Neuronal stem cell (in vitro differentiated cells): Measurements from ENCODE around the gene LGALS13.

ENCODE experiments used
- DNase-seq: peaks from one replicate; pipeline ENCODE4 v3.0.0-alpha.2; 2013; ENCODE audit warnings: low spot score
- H2AFZ ChIP-seq: one replicate; pipeline ENCODE4 v1.6.1; 2013; ENCODE audit warnings: mild to moderate bottlenecking, low read length, inconsistent platforms
- H2AK5ac ChIP-seq: 2 replicates; pipeline ENCODE4 v1.6.1; 2013; ENCODE audit warnings: low read depth, mild to moderate bottlenecking, inconsistent platforms, low read length, moderate library complexity, mixed read lengths
- H2BK120ac ChIP-seq: 2 replicates; pipeline ENCODE4 v1.6.1; 2013; ENCODE audit warnings: low read depth, mild to moderate bottlenecking, inconsistent platforms, low read length, moderate library complexity, mixed read lengths
- H2BK12ac ChIP-seq: one replicate; pipeline ENCODE4 v1.6.1; 2013; ENCODE audit warnings: low read length, inconsistent platforms
- H2BK15ac ChIP-seq: 2 replicates; pipeline ENCODE4 v1.6.1; 2013; ENCODE audit warnings: mild to moderate bottlenecking, low read length, inconsistent platforms, mixed read lengths
- H2BK5ac ChIP-seq: one replicate; pipeline ENCODE4 v1.6.1; 2013; ENCODE audit warnings: inconsistent platforms, mild to moderate bottlenecking, low read length, moderate library complexity
- H3K14ac ChIP-seq: one replicate; pipeline ENCODE4 v1.6.1; 2013; ENCODE audit warnings: low read length, inconsistent platforms
- H3K18ac ChIP-seq: 2 replicates; pipeline ENCODE4 v1.6.1; 2013; ENCODE audit warnings: low read length, inconsistent platforms
- H3K23ac ChIP-seq: 2 replicates; pipeline ENCODE4 v1.6.1; 2013; ENCODE audit warnings: low read depth, mild to moderate bottlenecking, mixed read lengths, low read length, inconsistent platforms; ENCODE audit not compliant: poor library complexity
- H3K27ac ChIP-seq: replicated peaks from 3 replicates; pipeline ENCODE4 v1.5.1; 2013; ENCODE audit warnings: low read length, inconsistent platforms
- H3K27me3 ChIP-seq, 3 experiments: 2 replicates each; pipeline ENCODE4 v1.6.1; 2013; ENCODE audit warnings: low read length in 3 of 3, mild to moderate bottlenecking in 2 of 3, inconsistent platforms in 1 of 3, low read depth in 1 of 3, mixed read lengths in 1 of 3, moderate library complexity in 1 of 3; ENCODE audit not compliant: control insufficient read depth in 3 of 3, insufficient read depth in 3 of 3
- H3K36me3 ChIP-seq, 2 donors: replicated peaks in 1 of 2; 2 replicates each; pipeline ENCODE4 v1.6.1; 2013; ENCODE audit warnings: low read length in 2 of 2; ENCODE audit not compliant: control insufficient read depth in 2 of 2, insufficient read depth in 2 of 2
- H3K4ac ChIP-seq: 2 replicates; pipeline ENCODE4 v1.6.1; 2013; ENCODE audit warnings: inconsistent platforms, mild to moderate bottlenecking, low read length, moderate library complexity
- H3K4me1 ChIP-seq, 2 donors: 1 replicate in 1 of 2; 2 replicates in 1 of 2; pipeline ENCODE4 v1.6.1; 2013; ENCODE audit warnings: low read length in 2 of 2, low read depth in 1 of 2; ENCODE audit not compliant: control insufficient read depth in 2 of 2, insufficient read depth in 1 of 2
- H3K4me2 ChIP-seq: one replicate; pipeline ENCODE4 v1.6.1; 2013; ENCODE audit warnings: mild to moderate bottlenecking, low read length, inconsistent platforms; ENCODE audit not compliant: insufficient read depth, poor library complexity, severe bottlenecking
- H3K4me3 ChIP-seq, 2 donors: 2 replicates each; pipeline ENCODE4 v1.5.1; 2013; ENCODE audit warnings: low read length in 2 of 2, mild to moderate bottlenecking in 2 of 2, inconsistent platforms in 1 of 2, moderate library complexity in 1 of 2
- H3K79me1 ChIP-seq: one replicate; pipeline ENCODE4 v1.6.1; 2013; ENCODE audit warnings: low read depth, mild to moderate bottlenecking, inconsistent platforms, low read length, moderate library complexity
- H3K9ac ChIP-seq: one replicate; pipeline ENCODE4 v1.6.1; 2013; ENCODE audit warnings: mild to moderate bottlenecking, low read depth, low read length, inconsistent platforms; ENCODE audit not compliant: poor library complexity
- H3K9me3 ChIP-seq, 2 donors: replicated peaks in 1 of 2; 2 replicates each; pipeline versions ENCODE3 to v1.6.1; 2013; ENCODE audit warnings: low read length in 2 of 2, mild to moderate bottlenecking in 2 of 2, inconsistent platforms in 1 of 2, low read depth in 1 of 2, mixed read lengths in 1 of 2, moderate library complexity in 1 of 2; ENCODE audit not compliant: control insufficient read depth in 2 of 2, insufficient read depth in 1 of 2
- H4K8ac ChIP-seq: one replicate; pipeline ENCODE4 v1.6.1; 2013; ENCODE audit warnings: low read depth, mild to moderate bottlenecking, inconsistent platforms, low read length, moderate library complexity
- H4K91ac ChIP-seq: one replicate; pipeline ENCODE4 v1.6.1; 2013; ENCODE audit warnings: low read length, low read depth, mild to moderate bottlenecking, inconsistent platforms; ENCODE audit not compliant: poor library complexity
- WGBS, 2 donors: extraction: QIAGEN DNeasy Blood & Tissue Kit; methylation state at CpG; one replicate each; pipeline ENCODE4 v1.1.7; 2013; ENCODE audit warnings: missing lambda C conversion rate in 2 of 2, mixed read lengths in 1 of 2; ENCODE audit not compliant: insufficient read length in 2 of 2, insufficient replicate concordance in 1 of 2; ENCODE audit errors: extremely low coverage in 2 of 2; 5-methylcytosine and 5-hydroxymethylcytosine counted together

Gene LGALS13

GRCh38 chr19:39557811-39558623 is 44.3 kb upstream of the LGALS13 start:
- no peak overlapping the region for H3K14ac ChIP-seq
- H2BK5ac ChIP-seq = no peak overlapping the region
- no CpG with 5 or more reads among the region's 5 CpGs for WGBS, 2 donors
- H2AFZ ChIP-seq = no peak overlapping the region
- no peaks in the 10 kb centered on the region for H3K9me3 ChIP-seq
- no peak overlapping the region for H3K4me3 ChIP-seq
- no peak overlapping the region for H2BK120ac ChIP-seq
- no peak overlapping the region for H3K9ac ChIP-seq
- no peak overlapping the region for H4K91ac ChIP-seq
- no peaks in the 10 kb centered on the region for H3K4me1 ChIP-seq
- H3K79me1 ChIP-seq = no peaks in the 10 kb centered on the region
- no peak overlapping the region for H3K4ac ChIP-seq
- no peaks in the 10 kb centered on the region for H3K36me3 ChIP-seq
- H2BK12ac ChIP-seq = no peak overlapping the region
- no peak overlapping the region for H2BK15ac ChIP-seq
- H3K27me3 ChIP-seq = peaks cover 0 to 31% (median 0%) of the 10 kb centered on the region in 3 experiments
- no peak overlapping the region for H3K27ac ChIP-seq
- H2AK5ac ChIP-seq = no peak overlapping the region
- no peak for DNase-seq
- H3K4me2 ChIP-seq = no peak overlapping the region
- H4K8ac ChIP-seq = no peak overlapping the region
- H3K23ac ChIP-seq = no peak overlapping the region
- H3K18ac ChIP-seq = no peak overlapping the region

- Histone ChIP-seq H2BK120ac (no peak overlapping the region), H2AFZ (no peak overlapping the region), H3K4me3 (no peak overlapping the region), H3K4me1 (no peaks in the 10 kb centered on the region), H3K4me2 (no peak overlapping the region), H3K36me3 (no peaks in the 10 kb centered on the region), H3K23ac (no peak overlapping the region), H4K91ac (no peak overlapping the region), H3K27ac (no peak overlapping the region), H3K14ac (no peak overlapping the region), H3K9me3 (no peaks in the 10 kb centered on the region), H3K18ac (no peak overlapping the region), H2BK5ac (no peak overlapping the region), H4K8ac (no peak overlapping the region), H3K79me1 (no peaks in the 10 kb centered on the region), H3K4ac (no peak overlapping the region), H2BK15ac (no peak overlapping the region), H3K9ac (no peak overlapping the region), H2BK12ac (no peak overlapping the region), H2AK5ac (no peak overlapping the region), H3K27me3 (peaks cover 0 to 26% (median 0%) of the 10 kb centered on the region in 3 experiments)
- no CpG with 5 or more reads among the region's 6 CpGs for WGBS, 2 donors
- DNase-seq = no peak
These were observed 43.7 kb upstream of the LGALS13 start for GRCh38 chr19:39558624-39559117.

- Histone ChIP-seq H3K36me3 (no peaks in the 10 kb centered on the region), H3K4me1 (no peaks in the 10 kb centered on the region), H2AFZ (no peak overlapping the region), H3K4me2 (no peak overlapping the region), H3K18ac (no peak overlapping the region), H2BK5ac (no peak overlapping the region), H3K79me1 (no peaks in the 10 kb centered on the region), H2AK5ac (no peak overlapping the region), H3K27me3 (peaks cover 0 to 12% (median 0%) of the 10 kb centered on the region in 3 experiments), H4K91ac (no peak overlapping the region), H3K14ac (no peak overlapping the region), H3K9me3 (no peaks in the 10 kb centered on the region), H3K4me3 (no peak overlapping the region), H3K9ac (no peak overlapping the region), H2BK120ac (no peak overlapping the region), H3K27ac (no peak overlapping the region), H4K8ac (no peak overlapping the region), H3K4ac (no peak overlapping the region), H3K23ac (no peak overlapping the region), H2BK15ac (no peak overlapping the region), H2BK12ac (no peak overlapping the region)
- no peak for DNase-seq
- WGBS, 2 donors = no CpG with 5 or more reads among the region's 2 CpGs
These were observed 38.9 kb upstream of the LGALS13 start for GRCh38 chr19:39563408-39563807.

- Histone ChIP-seq H3K23ac (no peak overlapping the region), H3K9me3 (no peaks in the 10 kb centered on the region), H3K27me3 (peaks cover 0 to 10% (median 2%) of the 10 kb centered on the region in 3 experiments), H3K79me1 (no peaks in the 10 kb centered on the region), H3K9ac (no peak overlapping the region), H3K4me3 (no peak overlapping the region), H2AK5ac (no peak overlapping the region), H3K36me3 (no peaks in the 10 kb centered on the region), H3K4ac (no peak overlapping the region), H4K8ac (no peak overlapping the region), H2AFZ (no peak overlapping the region), H2BK12ac (no peak overlapping the region), H4K91ac (no peak overlapping the region), H3K14ac (no peak overlapping the region), H2BK120ac (no peak overlapping the region), H3K27ac (no peak overlapping the region), H2BK15ac (no peak overlapping the region), H2BK5ac (no peak overlapping the region), H3K4me2 (no peak overlapping the region), H3K18ac (no peak overlapping the region), H3K4me1 (no peaks in the 10 kb centered on the region)
- DNase-seq = no peak
- WGBS, 2 donors = no CpG with 5 or more reads among the region's 3 CpGs
These were observed 36.3 kb upstream of the LGALS13 start for GRCh38 chr19:39566064-39566463.
